H1 (cell line): Measurements from ENCODE around the gene TK1. TPM values are rescaled to one million over a fixed set of nuclear protein-coding genes. Genes with fewer than 3 reads are reported as not detected.

Experiments used
- ASH2L ChIP-seq: fragments of 200-600, 300-600 bp; sonication (generic); IDR thresholded peaks from one replicate; pipeline ENCODE4 v1.7.1; 2017; ENCODE audit warnings: low read length
- ATF2 ChIP-seq: IDR thresholded peaks from 2 replicates; pipeline ENCODE4 v1.6.1; 2012; ENCODE audit warnings: low read length, inconsistent platforms
- CREB1 ChIP-seq: IDR thresholded peaks from 2 replicates; pipeline ENCODE4 v1.6.1; 2012; ENCODE audit warnings: inconsistent platforms
- E2F6 ChIP-seq: IDR thresholded peaks from 2 replicates; pipeline ENCODE4 v1.6.1; 2012; ENCODE audit warnings: inconsistent platforms
- FOSL1 ChIP-seq: IDR thresholded peaks from 2 replicates; pipeline ENCODE4 v1.6.1; 2011; ENCODE audit warnings: mild to moderate bottlenecking, low read depth, low read length, moderate library complexity; ENCODE audit not compliant: insufficient read depth
- GABPA ChIP-seq: IDR thresholded peaks from 2 replicates; pipeline ENCODE4 v1.6.1; 2011; ENCODE audit warnings: mild to moderate bottlenecking, low read length, moderate library complexity, borderline replicate concordance; ENCODE audit not compliant: insufficient read depth
- USF2 ChIP-seq: IDR thresholded peaks from 2 replicates; pipeline ENCODE4 v1.6.1; 2011; ENCODE audit warnings: low read length, improper control_type of control experiment
- polyA plus RNA-seq, 7 experiments: library from polyadenylated mRNA; depleted of rRNA in 3 of 7; stranded (reverse) in 5 of 7; unstranded in 2 of 7; fragments of >200 nt in 5 of 7; fragments of 200-250 nt in 2 of 7; gene quantifications; 1 replicate in 5 of 7; 2 replicates in 1 of 7; 4 replicates in 1 of 7; pipeline versions ENCODE4 v1.2.1 to v1.2.3, GENCODE V29; 2011 to 2013; ENCODE audit warnings: missing spikeins in 2 of 7, mixed read lengths in 2 of 7
- total RNA-seq: library from RNA; stranded (reverse); fragmentation: NEBNext Ultra II Directional; extraction: Animal tissue kit (Norgen Biotek cat#: 25700); gene quantifications from 2 replicates; pipeline ENCODE4 v1.2.1, GENCODE V29; 2021

TK1 gene
- total and polyA plus RNA-seq, 2 of the 8 experiments (the other 6 are each of a cell fraction or from before 2014, with no cell fraction given), result 66.9 to 147 TPM

GRCh38 chr17:78147315-78147998 is 39.4 kb downstream of the TK1 start (continued):
- TF ChIP-seq GABPA (no peak), E2F6 (no peak), ASH2L (no peak), CREB1 (no peak), FOSL1 (no peak), USF2 (no peak), ATF2 (no peak)
